HG02884 (cell line): ENCODE results near the gene NFKBIL1.
"Not testable (repeated sequence)": the region's sequence is repeated elsewhere in the genome, so short reads cannot be mapped to it uniquely, and the experiment has no call there.

Source experiments
- ATAC-seq: cut with Tn5 transposase; IDR thresholded peaks from one replicate; pipeline ENCODE4 v1.9.1; 2021; ENCODE audit warnings: mild to moderate bottlenecking, moderate library complexity; ENCODE audit not compliant: unreplicated experiment

Gene NFKBIL1

GRCh38 chr6:31546958-31547726, at the start of gene NFKBIL1:
Gene NFKBIL1, plus strand, starts transcription at chr6:31547608. Its CDS starts 87 bp downstream, at chr6:31547695.
- ATAC-seq: no peak

GRCh38 chr6:31498748-31499147, 48.7 kb upstream of the NFKBIL1 start:
- ATAC-seq: no peak

DNA sequence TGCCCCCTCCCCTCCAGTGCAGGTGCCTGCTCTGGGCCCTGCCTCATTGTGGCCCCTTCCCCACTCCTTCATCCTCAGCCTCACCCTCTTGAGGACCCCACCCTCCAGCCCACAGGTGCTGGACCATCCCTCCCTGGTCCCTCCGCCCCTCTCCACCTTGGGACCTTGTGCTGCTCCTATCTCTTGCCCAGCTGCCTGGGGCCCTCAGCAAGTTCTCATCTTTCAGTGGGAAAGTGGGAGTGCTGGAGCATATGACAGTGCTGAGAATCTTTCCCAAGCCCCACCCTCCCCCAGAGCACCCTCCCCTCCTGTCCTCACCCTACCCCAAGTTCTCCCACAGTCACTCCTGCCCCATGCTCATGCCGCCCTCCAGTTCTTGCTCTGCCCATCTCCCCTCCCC, 47.8 kb upstream of the NFKBIL1 start:
- ATAC-seq: not testable (repeated sequence)

- ATAC-seq: no peak
These were observed 44.8 kb upstream of the NFKBIL1 start for GRCh38 chr6:31502586-31502985.

- not testable (repeated sequence) for ATAC-seq
These were observed 38.4 kb upstream of the NFKBIL1 start for GRCh38 chr6:31509036-31509435.

DNA sequence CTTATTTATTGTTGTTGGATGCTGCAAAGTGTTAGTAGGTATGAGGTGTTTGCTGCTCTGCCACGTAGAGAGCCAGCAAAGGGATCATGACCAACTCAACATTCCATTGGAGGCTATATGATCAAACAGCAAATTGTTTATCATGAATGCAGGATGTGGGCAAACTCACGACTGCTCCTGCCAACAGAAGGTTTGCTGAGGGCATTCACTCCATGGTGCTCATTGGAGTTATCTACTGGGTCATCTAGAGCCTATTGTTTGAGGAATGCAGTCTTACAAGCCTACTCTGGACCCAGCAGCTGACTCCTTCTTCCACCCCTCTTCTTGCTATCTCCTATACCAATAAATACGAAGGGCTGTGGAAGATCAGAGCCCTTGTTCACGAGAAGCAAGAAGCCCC, 37.4 kb upstream of the NFKBIL1 start:
- ATAC-seq: no peak

- ATAC-seq: no peak
These were observed 33.8 kb upstream of the NFKBIL1 start for GRCh38 chr6:31513456-31514165.

DNA sequence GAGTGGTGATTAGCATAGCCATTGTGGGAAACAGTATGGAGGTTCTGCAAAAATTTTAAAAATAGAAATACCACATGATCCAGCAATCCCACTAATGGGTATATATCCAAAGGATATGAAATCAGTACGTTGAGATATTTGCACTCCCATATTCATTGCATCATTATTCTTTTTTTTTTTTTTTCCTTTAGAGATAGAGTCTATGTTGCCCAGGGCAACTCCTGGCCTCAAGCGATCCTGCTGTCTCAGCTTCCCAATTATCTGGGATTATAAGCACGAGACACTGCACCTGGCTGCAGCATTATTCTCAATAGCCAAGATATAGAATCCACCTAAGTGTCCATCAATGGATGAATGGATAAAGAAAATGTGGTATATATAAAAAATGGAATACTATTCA, 25.6 kb upstream of the NFKBIL1 start:
- no peak for ATAC-seq

DNA sequence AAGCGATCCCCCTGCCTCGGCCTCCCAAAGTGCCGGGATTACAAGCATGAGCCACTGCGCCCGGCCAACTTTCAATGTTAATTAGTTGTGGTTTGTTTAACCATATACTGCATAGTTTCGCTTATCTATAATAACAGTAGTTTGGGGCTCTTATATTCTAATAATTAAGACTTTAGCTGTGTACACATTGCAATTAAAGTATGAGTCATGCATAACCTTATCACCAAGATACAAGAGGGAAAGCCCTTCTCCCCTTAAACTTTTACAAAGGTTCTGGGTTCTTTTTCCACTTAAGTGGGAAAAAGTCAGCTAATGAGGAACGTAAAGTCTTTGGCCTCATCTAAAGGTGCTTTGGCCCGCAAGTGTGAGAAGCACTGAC, 21.9 kb upstream of the NFKBIL1 start:
- no peak for ATAC-seq

- no peak for ATAC-seq
These were observed 21.3 kb upstream of the NFKBIL1 start for GRCh38 chr6:31525932-31526591.

GRCh38 chr6:31528307-31528777, 19.1 kb upstream of the NFKBIL1 start:
- no peak for ATAC-seq

- no peak for ATAC-seq
These were observed 18.5 kb upstream of the NFKBIL1 start, which contains the start of gene MCCD1 for GRCh38 chr6:31528821-31529328. Gene MCCD1, plus strand, starts transcription at chr6:31528962. Its CDS starts 53 bp downstream, at chr6:31529015.

DNA sequence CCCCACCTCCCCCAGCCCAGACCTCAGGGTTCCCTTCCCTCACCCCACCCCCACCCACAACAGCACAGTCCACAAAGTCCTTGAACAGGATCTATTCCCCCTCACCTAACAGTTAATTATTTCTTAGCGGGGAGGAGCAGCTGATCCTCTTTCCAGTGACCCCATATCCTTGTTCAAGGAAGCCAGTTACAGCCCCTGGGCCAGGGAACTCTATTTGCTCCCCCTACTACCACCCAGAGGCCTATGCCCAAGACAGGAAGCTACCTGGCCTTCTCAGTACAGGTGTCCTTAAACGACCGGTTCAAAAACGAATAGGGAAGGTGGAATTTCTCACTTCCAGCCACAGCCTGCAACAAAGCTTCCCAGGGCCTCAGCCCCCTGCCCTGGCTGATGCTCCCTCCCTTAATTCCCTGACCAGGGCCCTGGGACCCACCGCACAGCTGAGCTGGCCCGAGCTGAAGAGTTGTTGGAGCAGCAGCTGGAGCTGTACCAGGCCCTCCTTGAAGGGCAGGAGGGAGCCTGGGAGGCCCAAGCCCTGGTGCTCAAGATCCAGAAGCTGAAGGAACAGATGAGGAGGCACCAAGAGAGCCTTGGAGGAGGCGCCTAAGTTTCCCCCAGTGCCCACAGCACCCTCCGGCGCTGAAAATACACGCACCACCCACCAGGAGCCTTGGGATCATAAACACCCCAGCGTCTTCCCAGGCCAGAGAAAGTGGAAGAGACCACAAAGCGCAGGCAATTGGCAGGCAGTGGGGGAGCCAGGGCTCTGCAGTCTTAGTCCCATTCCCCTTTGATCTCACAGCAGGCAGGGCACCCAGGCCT, 17.9 kb upstream of the NFKBIL1 start:
- ATAC-seq: no peak

DNA sequence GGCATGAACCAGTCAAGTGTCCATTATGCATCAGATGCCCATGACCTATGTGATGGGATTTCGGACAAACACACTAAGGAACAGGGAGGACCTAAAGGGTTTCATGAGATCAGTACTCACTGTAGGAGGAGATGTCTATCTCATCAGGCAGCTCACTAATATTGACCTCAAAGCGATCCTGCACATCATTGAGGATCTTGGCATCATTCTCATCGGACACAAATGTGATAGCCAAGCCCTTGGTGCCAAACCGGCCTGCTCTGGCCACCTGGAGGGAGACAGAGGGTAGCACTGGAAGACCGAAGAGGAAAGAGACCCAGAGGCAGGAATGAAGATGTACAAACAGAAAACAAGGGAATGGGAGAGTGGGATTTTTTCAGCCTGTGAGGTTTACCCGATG, 16.7 kb upstream of the NFKBIL1 start:
- no peak for ATAC-seq

GRCh38 chr6:31531162-31531561, 16.2 kb upstream of the NFKBIL1 start:
- ATAC-seq: no peak

DNA sequence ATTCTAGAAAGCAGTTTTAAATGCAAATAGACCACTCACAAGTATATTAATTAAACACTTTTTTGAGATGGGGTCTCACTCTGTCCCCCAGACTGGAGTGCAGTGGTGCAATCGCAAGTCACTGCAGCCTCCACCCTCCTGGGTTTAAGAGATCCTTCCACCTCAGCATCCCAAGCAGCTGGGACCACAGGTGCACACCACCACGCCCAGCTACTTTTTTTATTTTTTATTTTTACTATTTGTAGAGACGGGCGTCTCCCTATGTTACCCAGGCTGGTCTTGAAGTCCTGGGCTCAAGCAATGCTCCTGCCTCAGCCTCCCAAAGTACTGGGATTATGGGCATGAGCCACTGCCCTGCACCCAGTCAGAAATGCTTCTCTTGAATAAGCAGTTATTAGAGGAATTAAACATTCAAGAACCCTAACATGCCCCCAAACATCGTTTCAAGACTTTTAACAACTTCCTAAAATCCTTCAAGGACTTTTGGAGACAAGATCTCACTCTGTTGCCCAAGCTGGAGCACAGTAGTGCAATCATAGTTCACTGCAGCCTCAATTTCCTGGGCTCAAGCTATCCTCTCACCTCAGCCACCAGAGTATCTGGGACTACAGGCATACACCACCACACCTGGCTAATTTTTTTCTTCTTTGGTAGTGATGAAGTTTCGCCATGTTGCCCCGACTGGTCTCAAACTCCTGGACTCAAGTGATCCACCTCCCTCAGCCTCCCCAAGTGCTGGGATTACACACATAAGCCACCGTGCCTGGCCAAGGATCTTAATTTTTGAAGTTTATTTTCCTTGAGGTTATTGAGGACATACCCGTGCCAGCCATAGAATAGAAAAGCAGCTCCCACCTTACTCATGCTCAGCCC, 15.4 kb upstream of the NFKBIL1 start:
- no peak for ATAC-seq

DNA sequence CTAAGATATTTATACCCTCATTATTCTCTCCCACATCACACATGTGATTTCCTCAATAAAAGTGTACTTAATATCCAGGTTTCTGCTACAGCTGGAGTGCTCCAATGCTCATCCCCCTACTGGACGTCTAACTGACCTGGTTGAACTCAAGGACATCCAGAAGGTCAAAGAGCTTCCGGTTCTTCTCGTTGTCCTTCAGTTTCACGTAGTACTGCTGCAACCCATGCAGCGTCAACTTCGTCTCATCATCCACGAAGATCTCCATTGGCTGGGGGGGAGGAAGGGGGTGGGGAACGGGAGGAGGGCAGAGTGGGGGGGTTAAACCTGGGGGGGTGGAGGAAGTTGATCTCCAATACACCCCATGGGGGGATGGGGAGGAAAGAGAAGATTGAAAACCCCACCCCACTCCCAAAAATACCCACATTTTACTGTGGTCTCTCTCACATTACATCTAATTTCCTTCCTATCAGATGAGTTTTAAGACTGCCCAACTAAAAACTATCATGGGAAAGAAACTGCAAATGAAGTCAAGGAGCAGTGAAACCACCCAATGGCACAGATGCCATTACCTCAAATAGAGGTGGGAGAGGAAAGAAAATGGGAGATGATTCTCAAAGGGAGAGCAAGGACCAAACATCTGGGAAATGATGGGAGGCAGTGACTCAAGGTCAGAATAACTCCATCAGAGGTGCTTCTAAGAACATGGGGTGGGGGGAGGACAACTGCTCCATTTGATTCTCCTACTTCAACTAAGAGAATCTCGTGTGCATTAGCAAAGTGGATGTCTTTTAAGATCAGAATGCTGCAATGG, 14.6 kb upstream of the NFKBIL1 start:
- no peak for ATAC-seq

DNA sequence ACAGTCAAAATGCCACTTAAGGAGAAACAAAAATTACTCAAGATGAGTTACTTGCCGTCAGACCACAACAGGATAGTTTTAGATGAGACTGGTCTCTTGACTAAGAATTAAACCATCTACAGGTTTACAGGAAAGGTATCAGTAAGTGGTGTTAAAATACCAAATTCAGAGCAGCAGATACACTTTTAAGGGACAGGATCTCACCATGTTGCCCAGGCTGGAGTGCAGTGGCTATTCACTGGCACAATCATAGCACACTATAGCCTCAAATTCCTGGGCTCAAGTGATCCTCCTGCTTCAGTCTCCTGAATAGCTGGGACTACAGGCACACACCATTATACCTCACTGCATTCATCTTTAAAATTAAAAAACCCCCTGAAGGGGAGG, 14.0 kb upstream of the NFKBIL1 start:
- ATAC-seq: no peak

- no peak for ATAC-seq
These were observed 13.4 kb upstream of the NFKBIL1 start for GRCh38 chr6:31534011-31534410.
